Endothelial cell (in vitro differentiated cells): ENCODE measurements around the gene TNFAIP3. TPM values are rescaled to one million over a fixed set of nuclear protein-coding genes. Genes with fewer than 3 reads are reported as not detected.

Experiments
- DNase-seq: peaks from one replicate; pipeline ENCODE4 v3.0.0; 2021; ENCODE audit warnings: low spot score
- H3K27ac Mint-ChIP-seq: one replicate; pipeline ENCODE4 v1.8.0; 2021; ENCODE audit warnings: mixed read lengths, inconsistent platforms; ENCODE audit not compliant: unreplicated experiment
- H3K27me3 Mint-ChIP-seq: one replicate; pipeline ENCODE4 v1.8.0; 2021; ENCODE audit warnings: mild to moderate bottlenecking, moderate library complexity, mixed read lengths, inconsistent platforms; ENCODE audit not compliant: unreplicated experiment
- H3K36me3 Mint-ChIP-seq: one replicate; pipeline ENCODE4 v1.8.0; 2021; ENCODE audit warnings: mild to moderate bottlenecking, low read depth, mixed read lengths, inconsistent platforms; ENCODE audit not compliant: unreplicated experiment
- H3K4me1 Mint-ChIP-seq: one replicate; pipeline ENCODE4 v1.8.0; 2021; ENCODE audit warnings: mild to moderate bottlenecking, mixed read lengths, inconsistent platforms; ENCODE audit not compliant: unreplicated experiment
- H3K4me3 Mint-ChIP-seq: one replicate; pipeline ENCODE4 v1.8.0; 2021; ENCODE audit warnings: mild to moderate bottlenecking, mixed read lengths, inconsistent platforms; ENCODE audit not compliant: unreplicated experiment
- H3K9me3 Mint-ChIP-seq: one replicate; pipeline ENCODE4 v1.8.0; 2021; ENCODE audit warnings: mixed read lengths, inconsistent platforms; ENCODE audit not compliant: unreplicated experiment
- CTCF ChIP-seq: fragments of 200-600 bp; sonication (generic); IDR thresholded peaks from one replicate; pipeline ENCODE4 v1.5.0; 2021; ENCODE audit warnings: antibody characterized with exemption; ENCODE audit not compliant: unreplicated experiment
- total RNA-seq: library from RNA; stranded (reverse); fragmentation: NEBNext Ultra II Directional; extraction: Animal tissue kit (Norgen Biotek cat#: 25700); gene quantifications from one replicate; pipeline ENCODE4 v1.2.1, GENCODE V29; 2021; ENCODE audit not compliant: unreplicated experiment

Gene TNFAIP3
- total RNA-seq, 1 donor from 2014 or later = 22.6 TPM

GRCh38 chr6:137875058-137875520, 8.0 kb downstream of the TNFAIP3 start:
- no peaks in the 10 kb centered on the region for H3K9me3 Mint-ChIP-seq
- TF ChIP-seq CTCF = no peak
- H3K27ac Mint-ChIP-seq = no peak overlapping the region
- H3K27me3 Mint-ChIP-seq = no peaks in the 10 kb centered on the region
- peaks cover 28% of the 10 kb centered on the region for H3K36me3 Mint-ChIP-seq
- H3K4me1 Mint-ChIP-seq = peaks cover 50% of the 10 kb centered on the region
- DNase-seq = no peak
- no peak overlapping the region for H3K4me3 Mint-ChIP-seq

GRCh38 chr6:137875606-137876005, 8.5 kb downstream of the TNFAIP3 start:
- Mint-ChIP-seq H3K27me3 (no peaks in the 10 kb centered on the region), H3K36me3 (peaks cover 28% of the 10 kb centered on the region), H3K9me3 (no peaks in the 10 kb centered on the region), H3K4me1 (peaks cover 46% of the 10 kb centered on the region), H3K27ac (no peak overlapping the region), H3K4me3 (no peak overlapping the region)
- DNase-seq = no peak
- TF ChIP-seq CTCF = no peak

- Mint-ChIP-seq H3K4me3 (no peak overlapping the region), H3K9me3 (no peaks in the 10 kb centered on the region), H3K36me3 (peaks cover 32% of the 10 kb centered on the region), H3K4me1 (peaks cover 37% of the 10 kb centered on the region), H3K27me3 (no peaks in the 10 kb centered on the region), H3K27ac (no peak overlapping the region)
- no peak for TF ChIP-seq CTCF
- DNase-seq = no peak
Observed at GRCh38 chr6:137876547-137876946, 9.5 kb downstream of the TNFAIP3 start.

GRCh38 chr6:137877113-137877512, 10.1 kb downstream of the TNFAIP3 start:
- DNase-seq = no peak
- H3K27me3 Mint-ChIP-seq = no peaks in the 10 kb centered on the region
- no peaks in the 10 kb centered on the region for H3K9me3 Mint-ChIP-seq
- no peak overlapping the region for H3K27ac Mint-ChIP-seq
- H3K4me3 Mint-ChIP-seq = no peak overlapping the region
- peaks cover 32% of the 10 kb centered on the region for H3K36me3 Mint-ChIP-seq
- peaks cover 31% of the 10 kb centered on the region for H3K4me1 Mint-ChIP-seq
- TF ChIP-seq CTCF = no peak

GRCh38 chr6:137877606-137878005, 10.5 kb downstream of the TNFAIP3 start:
- H3K27ac Mint-ChIP-seq = no peak overlapping the region
- no peak for TF ChIP-seq CTCF
- DNase-seq = no peak
- no peaks in the 10 kb centered on the region for H3K27me3 Mint-ChIP-seq
- no peaks in the 10 kb centered on the region for H3K9me3 Mint-ChIP-seq
- H3K4me1 Mint-ChIP-seq = peaks cover 30% of the 10 kb centered on the region
- H3K4me3 Mint-ChIP-seq = no peak overlapping the region
- H3K36me3 Mint-ChIP-seq = peaks cover 32% of the 10 kb centered on the region
